Right ventricle myocardium inferior (tissue), 1 donor: ENCODE results near the gene STX1A. TPM values are rescaled to one million over a fixed set of nuclear protein-coding genes. Genes with fewer than 3 reads are reported as not detected.
"Not testable (repeated sequence)": the region's sequence is repeated elsewhere in the genome, so short reads cannot be mapped to it uniquely, and the experiment has no call there.

ENCODE experiments used
- ATAC-seq: fragments of 200-7000 bp; cut with Tn5 transposase; one replicate; pipeline ENCODE4 v1.9.1; 2020; ENCODE audit warnings: mild to moderate bottlenecking, moderate library complexity
- DNase-seq: peaks from one replicate; pipeline ENCODE4 v3.0.0; 2021; ENCODE audit errors: missing footprints
- intact Hi-C: fragments of 100-400 bp; cut with DNase I; formaldehyde crosslinking; loops from one replicate; pipeline ENCODE4 v1.11.0; 2022
- total RNA-seq: library from RNA; stranded (reverse); fragmentation: NEBNext Ultra II Directional; extraction: Animal tissue kit (Norgen Biotek cat#: 25700); gene quantifications from one replicate; pipeline ENCODE4 v1.2.1, GENCODE V29; 2021
- donor health status: DM: no; HTN: yes; CAD: no; lungs with severe emphysema.

The STX1A gene
- total RNA-seq, 1 donor from 2014 or later = 1.6 TPM

GRCh38 chr7:73737491-73738219, 18.2 kb upstream of the STX1A start:
- intact Hi-C loops = no loop called here
- ATAC-seq = no peak
- no peak for DNase-seq

GRCh38 chr7:73736885-73737284, 17.4 kb upstream of the STX1A start:
- DNase-seq = no peak
- intact Hi-C loops = no loop called here
- ATAC-seq = no peak

GRCh38 chr7:73735528-73735905, 16.0 kb upstream of the STX1A start:
- intact Hi-C loops = no loop called here
- no peak for ATAC-seq

DNA sequence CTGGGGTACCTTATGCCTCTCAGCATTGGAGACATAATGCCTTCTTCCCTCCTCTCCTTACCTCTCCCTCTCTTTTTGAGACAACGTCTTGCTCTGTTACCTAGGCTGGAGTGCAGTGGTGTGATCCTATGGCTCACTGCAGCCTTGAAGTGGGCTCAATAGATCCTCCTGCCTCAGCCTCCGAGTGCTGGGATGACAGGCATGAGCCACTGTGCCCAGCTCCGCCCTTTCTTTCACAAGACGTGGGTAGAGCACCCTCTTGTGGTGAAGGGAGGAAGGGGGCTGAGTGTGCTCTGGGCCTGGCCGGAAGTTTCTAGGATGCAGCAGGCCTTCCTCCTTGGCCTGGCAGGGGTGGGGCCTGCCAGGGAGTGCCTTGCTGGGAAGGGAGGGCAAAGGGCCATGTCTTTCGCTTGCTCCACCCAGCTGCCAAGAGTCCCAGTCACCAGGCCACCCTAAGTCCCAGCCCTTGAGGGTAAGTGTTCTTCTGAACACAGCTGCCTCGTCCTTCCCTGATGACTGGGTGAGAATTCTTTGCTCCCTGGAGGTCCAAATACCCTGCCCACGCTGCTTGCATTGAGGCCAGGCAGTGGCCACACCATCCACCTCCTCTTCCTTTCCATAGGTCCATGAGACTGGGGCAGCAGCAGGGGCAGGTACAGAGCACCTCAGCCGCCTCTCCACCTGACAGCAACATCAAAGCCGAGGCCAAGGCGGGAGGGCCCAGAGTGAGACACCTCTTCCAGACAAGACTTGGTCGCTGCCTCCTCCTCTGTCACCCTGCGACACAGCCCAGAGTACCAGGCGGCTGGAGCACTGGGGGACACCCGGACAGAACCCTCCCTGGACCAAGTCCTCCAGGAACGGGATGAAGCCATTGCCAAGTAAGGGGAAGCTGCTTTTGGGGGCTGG, 15.4 kb upstream of the STX1A start:
- intact Hi-C loops = no loop called here
- DNase-seq (peak; percentile 88), ATAC-seq (no peak)

More at GRCh38 chr7:73735528-73735905, 16.0 kb upstream of the STX1A start:
- no peak for DNase-seq

- DNase-seq (no peak), ATAC-seq (no peak)
- intact Hi-C loops = no loop called here
Observed at GRCh38 chr7:73732397-73732796, 12.9 kb upstream of the STX1A start.

- no peak for ATAC-seq
- intact Hi-C loops = no loop called here
- no peak for DNase-seq
Observed at GRCh38 chr7:73730485-73730884, 11.0 kb upstream of the STX1A start.

- intact Hi-C loops = no loop called here
Observed at GRCh38 chr7:73728551-73728950, 9.1 kb upstream of the STX1A start.

DNA sequence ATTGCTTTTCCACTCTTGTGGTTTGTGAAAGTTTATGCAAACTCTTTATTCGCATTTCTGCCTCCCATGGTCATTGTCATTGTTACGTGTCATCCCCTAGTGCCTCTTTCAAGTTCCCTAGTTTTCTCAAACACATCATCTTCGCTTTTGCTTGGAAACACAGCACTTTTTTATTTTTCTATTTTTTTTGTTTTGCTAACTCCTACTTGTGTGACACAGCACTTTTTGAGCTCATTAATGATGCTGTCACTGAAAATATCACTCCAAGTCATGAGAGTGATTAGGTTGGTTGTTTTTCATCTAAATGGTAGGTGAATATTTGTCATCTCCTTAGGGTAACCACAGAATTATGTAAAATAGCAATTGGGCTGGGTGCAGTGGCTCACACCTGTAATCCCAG, 8.5 kb upstream of the STX1A start:
- intact Hi-C loops = no loop called here
- ATAC-seq (no peak), DNase-seq (no peak)

More at GRCh38 chr7:73728551-73728950, 9.1 kb upstream of the STX1A start:
- ATAC-seq (no peak), DNase-seq (no peak)

DNA sequence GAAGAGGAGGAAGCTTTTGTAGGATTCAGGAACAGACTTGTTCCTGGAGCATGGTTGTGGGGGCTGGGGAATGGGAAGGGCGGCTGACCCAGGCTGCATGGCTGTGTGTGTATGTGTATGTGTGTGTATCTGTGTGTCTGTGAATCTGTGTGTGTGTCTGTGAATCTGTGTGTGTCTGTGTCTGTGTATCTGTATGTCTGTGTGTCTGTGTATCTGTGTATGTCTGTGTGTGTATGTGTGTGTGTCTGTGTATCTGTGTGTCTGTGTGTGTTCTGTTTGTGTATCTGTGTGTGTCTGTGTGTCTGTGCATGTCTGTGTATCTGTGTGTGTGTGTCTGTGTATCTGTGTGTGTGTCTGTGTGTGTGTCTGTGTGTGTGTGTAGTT, 6.6 kb upstream of the STX1A start:
- DNase-seq = no peak
- intact Hi-C loops = no loop called here
- no peak for ATAC-seq

- no peak for DNase-seq
- intact Hi-C loops = loop anchor here (5.0 kb wide), 1 partner anchor 57 kb away; the partner anchor contains the start of gene VPS37D
- no peak for ATAC-seq
Observed at GRCh38 chr7:73723813-73724212, 4.3 kb upstream of the STX1A start.

GRCh38 chr7:73722785-73723184, 3.3 kb upstream of the STX1A start:
- no peak for ATAC-seq
- intact Hi-C loops = loop anchor here (5.0 kb wide), 1 partner anchor 55 kb away; the partner anchor contains the start of gene VPS37D
- DNase-seq = no peak

DNA sequence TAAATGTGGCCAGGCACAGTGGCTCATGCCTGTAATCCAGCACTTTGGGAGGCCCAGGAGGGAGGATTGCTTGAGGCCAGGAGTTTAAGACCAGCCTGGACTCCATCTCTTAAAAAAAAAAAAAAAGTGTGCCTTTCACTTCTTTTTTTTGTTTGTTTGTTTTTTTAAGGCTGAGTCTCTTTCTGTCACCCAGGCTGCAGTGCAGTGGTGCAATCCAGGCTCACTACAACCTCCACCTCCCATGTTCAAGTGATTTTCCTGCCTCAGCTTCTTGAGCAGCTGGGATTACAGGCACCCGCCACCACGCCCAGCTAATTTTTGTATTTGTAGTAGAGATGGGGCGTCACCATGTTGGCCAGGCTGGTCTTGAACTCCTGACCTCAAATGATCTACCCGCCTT, 2.7 kb upstream of the STX1A start:
- intact Hi-C loops = loop anchor here (5.0 kb wide), 1 partner anchor 55 kb away; the partner anchor contains the start of gene VPS37D
- DNase-seq, ATAC-seq: not testable (repeated sequence)

GRCh38 chr7:73721377-73721817, 1.9 kb upstream of the STX1A start:
- intact Hi-C loops = loop anchor here (5.0 kb wide), 1 partner anchor 54 kb away; the partner anchor contains the start of gene VPS37D
- ATAC-seq = peak; percentile 70
- peak; percentile 80 for DNase-seq

DNA sequence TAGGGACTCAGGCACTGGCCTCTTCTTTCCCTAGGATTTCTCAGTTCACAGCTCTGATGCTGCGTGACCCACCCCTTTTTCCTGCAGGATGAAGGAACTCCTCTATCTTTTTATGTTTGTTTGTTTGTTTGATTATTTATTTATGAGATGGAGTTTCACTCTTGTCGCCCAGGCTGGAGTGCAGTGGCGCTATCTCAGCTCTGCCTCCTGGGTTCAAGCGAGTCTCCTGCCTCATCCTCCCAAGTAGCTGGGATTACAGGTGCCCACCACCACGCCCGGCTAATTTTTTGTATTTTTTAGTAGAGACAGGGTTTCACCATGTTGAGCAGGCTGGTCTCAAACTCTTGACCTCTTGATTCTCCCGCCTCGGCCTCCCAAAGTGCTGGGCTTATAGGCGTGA, 974 bp upstream of the STX1A start:
- ATAC-seq = not testable (repeated sequence)
- intact Hi-C loops = loop anchor here (5.0 kb wide), 1 partner anchor 53 kb away; the partner anchor contains the start of gene VPS37D
- peak; percentile 67 for DNase-seq

DNA sequence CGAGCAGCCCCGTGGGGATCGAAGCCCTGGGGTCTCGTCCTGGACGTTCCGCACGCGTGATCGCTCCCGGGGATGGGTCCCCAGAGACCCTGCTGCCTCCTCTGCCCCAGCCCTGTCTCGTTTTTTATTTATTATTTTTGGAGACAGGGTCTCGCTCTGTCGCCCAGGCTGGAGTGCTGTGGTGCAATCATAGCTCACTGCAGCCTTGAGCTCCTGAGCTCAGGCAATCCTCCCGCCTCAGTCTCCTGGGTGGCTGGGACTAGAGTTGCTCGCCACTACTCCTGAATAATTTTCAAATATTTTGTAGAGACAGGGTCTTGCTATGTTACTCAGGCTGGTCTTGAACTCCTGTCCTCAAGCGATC, 319 bp upstream of the STX1A start:
- intact Hi-C loops = loop anchor here (5.0 kb wide), 1 partner anchor 52 kb away; the partner anchor contains the start of gene VPS37D
- ATAC-seq = no peak
- no peak for DNase-seq

DNA sequence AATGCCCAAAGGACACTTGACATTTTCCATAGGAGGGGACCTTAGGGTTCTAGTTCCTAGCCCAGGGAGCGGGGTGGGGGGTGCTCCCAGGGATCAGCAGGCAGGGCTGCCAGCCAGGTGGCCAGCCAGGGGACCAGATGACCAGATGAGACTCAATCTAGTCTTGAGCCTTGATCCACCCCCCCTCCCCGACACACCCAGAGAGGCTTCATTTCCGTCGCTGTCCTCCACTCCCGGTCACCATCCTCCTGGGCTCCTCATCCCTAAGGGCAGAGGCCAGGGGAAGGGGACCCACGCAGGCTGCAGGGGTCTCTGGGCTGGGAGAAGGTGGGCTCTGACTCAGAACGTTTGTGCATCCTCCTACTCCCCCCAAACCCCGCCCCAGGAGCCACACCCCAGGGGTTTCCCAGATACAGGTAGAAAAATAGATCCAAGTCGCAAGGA, 1.0 kb downstream of the STX1A start:
- ATAC-seq (no peak), DNase-seq (no peak)
- intact Hi-C loops = no loop called here

GRCh38 chr7:73717991-73718405, 1.5 kb downstream of the STX1A start:
- ATAC-seq (no peak), DNase-seq (peak; percentile 66)
- intact Hi-C loops = no loop called here

DNA sequence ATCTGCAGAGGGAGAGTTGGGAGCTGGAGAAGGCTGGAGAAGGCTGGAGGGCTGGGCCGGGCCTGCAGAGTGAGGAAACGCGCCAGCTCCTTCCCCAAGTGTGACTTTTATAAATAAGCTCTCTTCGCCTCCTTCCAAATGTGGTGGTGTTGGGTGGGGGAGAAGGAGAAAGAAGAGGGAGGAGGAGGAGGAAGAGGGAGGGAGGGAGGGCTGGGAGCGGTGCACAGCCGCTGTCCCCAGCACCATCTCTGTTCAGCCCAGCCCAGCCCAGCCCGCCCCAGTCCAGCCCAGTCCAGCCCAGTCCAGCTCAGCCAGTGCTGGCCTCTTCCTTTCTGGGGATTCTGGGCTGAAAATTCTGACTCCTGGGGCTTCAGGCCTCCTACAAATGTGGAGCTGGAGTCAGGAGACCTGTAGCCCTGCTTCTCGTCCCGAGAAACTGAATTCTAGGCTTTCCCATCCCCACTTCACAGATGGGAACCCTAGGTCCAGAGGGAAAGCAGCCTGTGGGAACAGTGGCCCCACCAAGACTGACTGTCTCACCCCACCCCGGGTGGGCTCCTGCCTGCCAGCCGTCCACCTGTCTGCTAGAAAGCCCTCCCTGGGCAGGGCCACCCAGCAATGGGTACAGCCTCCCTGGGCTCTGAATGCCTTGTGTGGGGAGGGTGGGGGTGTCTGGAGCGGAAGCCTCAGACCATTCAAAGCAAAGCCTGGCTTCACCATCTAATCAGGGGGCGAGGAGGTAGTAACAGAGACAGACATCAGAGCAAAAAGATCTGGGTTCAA, 2.3 kb downstream of the STX1A start:
- no peak for ATAC-seq

More for the DNA sequence above, 2.3 kb downstream of the STX1A start:
- peak; percentile 59 for DNase-seq
- intact Hi-C loops = no loop called here
